ENCODE results near the gene FAM227B.
"Not testable (repeated sequence)": the region's sequence is repeated elsewhere in the genome, so short reads cannot be mapped to it uniquely, and the experiment has no call there.

Gene FAM227B

DNA sequence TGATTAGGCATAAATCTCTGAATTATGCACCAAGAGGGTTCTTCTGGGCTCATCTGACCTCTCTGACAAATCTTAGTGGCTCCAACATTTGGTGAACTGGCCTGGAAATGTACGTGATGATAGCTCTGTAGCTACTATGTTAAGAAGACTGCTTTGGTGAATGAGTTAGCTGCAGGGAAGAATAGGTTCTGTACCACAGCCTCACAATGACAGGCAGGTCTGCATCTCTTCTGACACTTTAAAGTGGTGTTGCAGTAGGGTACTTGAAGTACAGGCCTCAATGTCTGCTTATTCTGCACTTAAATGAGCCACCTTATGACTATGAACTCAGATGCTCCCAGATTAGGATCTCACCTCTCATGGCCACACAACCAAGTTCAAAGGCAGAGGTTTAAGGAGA lies 190.6 kb downstream of the FAM227B start:
- H3K9me3 Mint-ChIP-seq: no peaks in the 10 kb centered on the region
- DNase-seq (ENCODE audit: low spot score): no peak
- peaks cover 32% of the 10 kb centered on the region for H3K27me3 Mint-ChIP-seq (ENCODE audit: low read depth)
- H3K4me3 Mint-ChIP-seq: no peak overlapping the region
- H3K36me3 Mint-ChIP-seq (ENCODE audit: low read depth): no peaks in the 10 kb centered on the region
- no peaks in the 10 kb centered on the region for H3K4me1 Mint-ChIP-seq (ENCODE audit: low read depth)
- no peak overlapping the region for H3K27ac Mint-ChIP-seq

DNA sequence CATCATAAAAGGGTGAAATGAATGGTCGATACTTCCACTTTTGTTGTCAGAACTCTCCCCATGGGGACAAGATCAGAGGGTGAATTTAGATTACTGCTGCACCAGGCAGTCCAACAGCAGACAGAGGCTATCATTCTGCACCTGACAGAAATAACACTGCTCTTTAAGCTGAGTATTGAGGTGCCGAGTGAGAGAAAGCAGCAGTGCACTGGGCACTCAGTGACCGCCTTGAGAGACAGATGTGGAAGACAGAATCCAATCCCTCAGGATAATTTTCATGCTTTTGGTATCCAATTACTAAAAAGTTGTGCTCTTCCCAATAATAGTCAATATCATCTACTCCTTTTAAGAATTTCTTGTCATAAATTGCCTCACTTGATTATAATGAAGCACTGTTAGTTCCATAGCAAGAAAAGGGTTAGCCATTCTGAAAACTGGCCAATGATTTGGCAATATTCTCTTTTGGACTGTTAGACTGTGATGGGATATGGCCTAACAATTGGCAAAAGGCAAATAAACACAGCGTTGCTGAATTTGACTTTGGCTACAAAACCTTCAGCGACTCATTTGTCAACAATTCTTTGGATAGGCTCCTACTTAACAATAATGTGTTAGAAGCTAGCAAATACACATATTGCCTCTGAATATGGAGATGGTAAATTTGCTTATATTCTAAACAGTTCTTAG lies 192.1 kb downstream of the FAM227B start:
- DNase-seq (ENCODE audit: low spot score): no peak
- H3K4me1 Mint-ChIP-seq (ENCODE audit: low read depth): no peaks in the 10 kb centered on the region
- no peak overlapping the region for H3K27ac Mint-ChIP-seq
- no peak overlapping the region for H3K4me3 Mint-ChIP-seq
- no peaks in the 10 kb centered on the region for H3K36me3 Mint-ChIP-seq (ENCODE audit: low read depth)
- H3K9me3 Mint-ChIP-seq: no peaks in the 10 kb centered on the region
- peaks cover 25% of the 10 kb centered on the region for H3K27me3 Mint-ChIP-seq (ENCODE audit: low read depth)

DNA sequence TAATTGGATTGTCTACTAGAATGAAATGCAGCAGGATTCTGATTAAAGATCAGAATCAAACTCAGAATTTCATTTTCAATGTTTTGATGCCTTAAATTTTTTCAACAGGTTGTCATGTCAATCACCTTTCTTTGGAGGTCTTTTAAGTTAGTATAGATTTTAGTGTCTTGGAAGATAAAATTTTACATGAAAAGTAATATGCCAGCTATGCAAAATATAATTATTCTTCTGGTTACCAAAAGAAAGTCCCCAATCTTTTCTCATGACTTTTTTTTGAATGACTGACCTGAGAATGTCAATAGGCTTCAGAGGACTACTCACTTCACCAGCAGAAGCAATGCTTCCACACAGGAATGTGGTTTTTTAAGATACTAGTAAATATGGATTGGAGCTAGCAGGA lies 193.2 kb downstream of the FAM227B start:
- no peaks in the 10 kb centered on the region for H3K9me3 Mint-ChIP-seq
- no peaks in the 10 kb centered on the region for H3K4me1 Mint-ChIP-seq (ENCODE audit: low read depth)
- no peaks in the 10 kb centered on the region for H3K36me3 Mint-ChIP-seq (ENCODE audit: low read depth)
- no peak overlapping the region for H3K4me3 Mint-ChIP-seq
- peaks cover 25% of the 10 kb centered on the region for H3K27me3 Mint-ChIP-seq (ENCODE audit: low read depth)
- no peak overlapping the region for H3K27ac Mint-ChIP-seq
- no peak for DNase-seq (ENCODE audit: low spot score)

DNA sequence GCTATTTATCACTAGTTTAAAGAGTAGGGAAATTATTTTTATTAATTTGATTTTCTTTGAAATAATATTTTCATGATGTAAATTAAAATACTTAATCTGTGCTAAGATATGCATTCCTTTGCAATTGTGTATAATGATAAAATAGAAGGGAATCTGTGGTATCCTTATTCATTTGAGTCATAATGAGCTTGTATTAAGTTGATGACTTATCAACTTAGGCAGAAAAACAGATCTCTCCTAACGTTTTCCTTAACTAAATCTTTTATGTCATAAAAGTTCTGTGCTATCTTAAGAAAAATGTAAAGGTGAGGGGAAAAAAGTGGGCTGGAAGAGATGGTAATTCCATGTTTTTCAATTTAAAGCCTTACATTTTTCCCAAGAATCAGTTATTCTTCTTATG lies 195.7 kb downstream of the FAM227B start:
- DNase-seq (ENCODE audit: low spot score): no peak
- peaks cover 4% of the 10 kb centered on the region for H3K4me1 Mint-ChIP-seq (ENCODE audit: low read depth)
- H3K27ac Mint-ChIP-seq: no peak overlapping the region
- peaks cover 13% of the 10 kb centered on the region for H3K27me3 Mint-ChIP-seq (ENCODE audit: low read depth)
- no peaks in the 10 kb centered on the region for H3K36me3 Mint-ChIP-seq (ENCODE audit: low read depth)
- no peak overlapping the region for H3K4me3 Mint-ChIP-seq
- H3K9me3 Mint-ChIP-seq: no peaks in the 10 kb centered on the region

DNA sequence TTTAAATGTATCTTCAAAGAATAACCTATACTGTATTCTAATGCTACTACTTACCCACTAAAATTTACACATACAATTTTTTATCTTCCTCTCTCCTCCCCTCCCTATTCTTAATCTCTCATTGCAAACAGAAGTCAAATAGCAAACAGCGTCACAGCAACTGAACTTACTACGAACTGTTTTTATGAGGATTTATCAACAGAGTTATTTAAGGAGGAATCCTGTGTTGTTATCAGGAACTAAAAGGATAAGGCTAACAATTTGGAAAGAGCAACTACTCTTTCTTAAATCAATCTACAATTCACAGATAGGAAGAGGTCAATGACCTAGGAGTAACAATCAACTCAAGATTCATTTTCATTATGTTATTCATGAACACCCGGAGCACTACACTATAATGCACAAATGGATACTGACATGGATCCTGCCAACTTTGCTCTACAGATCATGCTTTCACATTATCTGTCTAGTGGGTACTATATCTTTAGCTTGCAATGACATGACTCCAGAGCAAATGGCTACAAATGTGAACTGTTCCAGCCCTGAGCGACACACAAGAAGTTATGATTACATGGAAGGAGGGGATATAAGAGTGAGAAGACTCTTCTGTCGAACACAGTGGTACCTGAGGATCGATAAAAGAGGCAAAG lies 196.6 kb downstream of the FAM227B start:
- no peak for DNase-seq (ENCODE audit: low spot score)
- Mint-ChIP-seq H3K36me3 (ENCODE audit: low read depth) (no peaks in the 10 kb centered on the region), H3K4me3 (no peak overlapping the region), H3K9me3 (no peaks in the 10 kb centered on the region), H3K27ac (no peak overlapping the region), H3K27me3 (ENCODE audit: low read depth) (peaks cover 12% of the 10 kb centered on the region), H3K4me1 (ENCODE audit: low read depth) (peaks cover 4% of the 10 kb centered on the region)

DNA sequence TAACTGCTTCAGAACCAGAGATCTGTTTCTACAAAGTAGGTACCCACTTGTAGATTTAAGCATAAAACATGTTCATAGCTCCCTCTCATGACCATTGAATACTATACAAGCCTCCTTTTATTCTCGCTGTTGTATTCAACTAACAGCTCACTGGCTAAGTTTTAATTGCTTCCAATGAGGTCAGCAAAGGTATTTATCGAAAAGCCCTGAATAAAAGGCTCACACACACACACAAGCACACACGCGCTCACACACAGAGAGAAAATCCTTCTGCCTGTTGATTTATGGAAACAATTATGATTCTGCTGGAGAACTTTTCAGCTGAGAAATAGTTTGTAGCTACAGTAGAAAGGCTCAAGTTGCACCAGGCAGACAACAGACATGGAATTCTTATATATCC lies 197.6 kb downstream of the FAM227B start, which contains the start of gene FGF7:
TSS of gene FGF7 (plus strand) at position 222 of the 400 bp plus-strand sequence. CDS start 1,056 bp downstream, outside the sequence.
- Mint-ChIP-seq H3K4me3 (peak within 1 kb of the TSS; percentile 2), H3K9me3 (no peaks in the 10 kb centered on the region), H3K27ac (no peak within 1 kb of the TSS), H3K36me3 (ENCODE audit: low read depth) (no peaks in the 10 kb centered on the region), H3K4me1 (ENCODE audit: low read depth) (peaks cover 4% of the 10 kb centered on the region), H3K27me3 (ENCODE audit: low read depth) (peaks cover 10% of the 10 kb centered on the region)
- no peak for DNase-seq (ENCODE audit: low spot score)

DNA sequence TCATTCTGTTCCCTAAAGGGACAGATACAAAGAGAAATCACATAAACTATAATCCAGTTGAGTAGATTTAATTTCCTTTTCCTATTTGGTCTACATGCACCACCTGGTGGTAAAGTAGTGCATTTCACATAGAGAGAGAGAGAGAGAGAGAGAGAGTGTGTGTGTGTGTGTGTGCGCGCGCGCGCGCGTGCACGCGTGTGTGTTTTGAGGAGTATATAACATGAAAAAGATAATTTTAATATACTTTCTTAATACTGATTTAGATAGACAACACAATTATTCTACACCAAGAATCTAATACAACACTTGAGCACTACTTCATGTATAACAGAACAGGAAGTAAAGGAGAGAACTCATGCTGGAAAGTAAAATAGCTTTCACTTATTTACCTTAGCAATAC lies 198.6 kb downstream of the FAM227B start:
- H3K27me3 Mint-ChIP-seq (ENCODE audit: low read depth): peaks cover 15% of the 10 kb centered on the region
- H3K9me3 Mint-ChIP-seq: no peaks in the 10 kb centered on the region
- H3K27ac Mint-ChIP-seq: peak overlapping the region; percentile 19
- no peaks in the 10 kb centered on the region for H3K36me3 Mint-ChIP-seq (ENCODE audit: low read depth)
- H3K4me1 Mint-ChIP-seq (ENCODE audit: low read depth): peaks cover 4% of the 10 kb centered on the region
- DNase-seq (ENCODE audit: low spot score): no peak
- H3K4me3 Mint-ChIP-seq: peak overlapping the region; percentile 2

DNA sequence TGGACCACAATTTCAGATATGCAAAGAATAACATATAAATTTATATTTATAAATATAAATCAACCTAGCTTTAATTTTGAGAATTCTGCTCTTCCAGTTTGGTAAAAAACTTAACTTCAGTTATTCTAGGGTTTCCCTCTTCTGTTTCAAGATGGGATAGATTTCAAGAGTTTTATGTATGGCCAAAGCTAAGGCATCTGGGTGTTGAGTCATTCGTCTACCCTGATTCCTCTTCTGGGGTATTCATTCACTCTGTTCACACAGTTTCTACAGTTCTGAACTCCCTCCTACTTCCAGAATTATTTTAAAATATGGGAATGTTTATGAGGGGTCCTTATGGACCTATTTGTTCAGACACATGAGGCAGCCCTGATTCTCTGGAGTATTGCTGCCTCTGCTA lies 201.8 kb downstream of the FAM227B start:
- Mint-ChIP-seq H3K27me3 (ENCODE audit: low read depth) (peaks cover 31% of the 10 kb centered on the region), H3K4me1 (ENCODE audit: low read depth) (peaks cover 4% of the 10 kb centered on the region), H3K27ac (no peak overlapping the region), H3K36me3 (ENCODE audit: low read depth) (no peaks in the 10 kb centered on the region), H3K4me3 (no peak overlapping the region), H3K9me3 (no peaks in the 10 kb centered on the region)
- DNase-seq (ENCODE audit: low spot score): no peak

DNA sequence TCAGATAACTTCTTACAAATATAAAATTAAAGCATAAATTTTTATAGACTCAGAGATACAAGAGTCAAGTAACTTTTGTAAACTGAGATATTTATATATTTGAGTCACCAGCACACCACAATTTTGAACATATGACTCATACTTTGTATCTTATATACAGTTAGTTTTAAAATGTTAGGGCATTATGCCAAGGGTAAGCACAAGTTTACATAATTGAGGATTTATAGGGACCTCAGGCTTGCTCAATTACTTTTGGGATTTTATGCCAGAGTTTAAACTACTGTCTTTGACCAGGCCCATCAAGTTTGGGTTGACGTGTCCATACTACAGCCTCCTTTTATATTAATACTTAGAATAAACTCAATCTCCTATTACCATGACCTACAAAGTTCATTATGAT lies 205.0 kb downstream of the FAM227B start:
- Mint-ChIP-seq H3K36me3 (ENCODE audit: low read depth) (no peaks in the 10 kb centered on the region), H3K4me1 (ENCODE audit: low read depth) (no peaks in the 10 kb centered on the region), H3K4me3 (no peak overlapping the region), H3K27ac (no peak overlapping the region), H3K27me3 (ENCODE audit: low read depth) (peaks cover 30% of the 10 kb centered on the region), H3K9me3 (no peaks in the 10 kb centered on the region)
- no peak for DNase-seq (ENCODE audit: low spot score)

DNA sequence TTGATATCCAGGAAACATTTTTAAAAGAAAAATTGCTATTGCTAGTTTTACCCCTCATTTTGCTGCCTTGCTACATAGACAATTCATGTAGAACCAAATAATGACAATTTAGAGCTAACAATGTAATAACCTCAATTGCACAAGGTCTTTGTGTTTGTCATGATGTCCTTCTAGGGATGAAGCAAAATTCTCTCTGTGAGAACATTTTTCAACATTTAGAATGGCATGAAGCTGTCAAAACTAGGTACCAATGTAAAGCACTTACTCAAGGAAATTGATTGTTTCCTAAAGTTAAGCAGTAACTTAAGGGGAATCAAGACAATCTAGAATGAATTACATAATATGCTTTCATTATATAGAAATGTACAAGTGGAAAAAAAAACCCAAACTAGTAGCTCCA lies 205.5 kb downstream of the FAM227B start:
- no peak overlapping the region for H3K4me3 Mint-ChIP-seq
- H3K4me1 Mint-ChIP-seq (ENCODE audit: low read depth): no peaks in the 10 kb centered on the region
- peaks cover 30% of the 10 kb centered on the region for H3K27me3 Mint-ChIP-seq (ENCODE audit: low read depth)
- no peaks in the 10 kb centered on the region for H3K9me3 Mint-ChIP-seq
- no peaks in the 10 kb centered on the region for H3K36me3 Mint-ChIP-seq (ENCODE audit: low read depth)
- H3K27ac Mint-ChIP-seq: no peak overlapping the region
- no peak for DNase-seq (ENCODE audit: low spot score)

DNA sequence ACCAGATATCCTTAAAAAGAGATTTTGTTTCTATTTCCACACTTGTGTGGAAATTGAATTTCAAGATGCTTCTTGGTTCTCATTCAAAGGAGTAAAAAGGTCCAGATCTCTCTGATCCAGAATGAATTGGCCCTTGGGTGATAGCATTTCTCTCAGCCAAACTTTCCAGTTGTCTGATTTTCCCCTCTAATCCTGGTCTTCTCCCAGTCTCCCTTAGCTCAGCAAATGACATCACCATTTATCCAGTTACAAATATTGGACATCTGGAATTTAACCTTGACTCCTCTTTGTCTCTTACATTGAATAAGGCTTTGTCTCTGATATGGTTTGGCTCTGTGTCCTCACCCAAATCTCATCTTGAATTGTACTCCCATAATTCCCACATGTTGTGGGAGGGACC lies 207.8 kb downstream of the FAM227B start:
- Mint-ChIP-seq H3K4me1 (ENCODE audit: low read depth) (no peaks in the 10 kb centered on the region), H3K27ac (no peak overlapping the region), H3K27me3 (ENCODE audit: low read depth) (peaks cover 30% of the 10 kb centered on the region), H3K36me3 (ENCODE audit: low read depth) (no peaks in the 10 kb centered on the region), H3K9me3 (no peaks in the 10 kb centered on the region), H3K4me3 (no peak overlapping the region)
- no peak for DNase-seq (ENCODE audit: low spot score)

DNA sequence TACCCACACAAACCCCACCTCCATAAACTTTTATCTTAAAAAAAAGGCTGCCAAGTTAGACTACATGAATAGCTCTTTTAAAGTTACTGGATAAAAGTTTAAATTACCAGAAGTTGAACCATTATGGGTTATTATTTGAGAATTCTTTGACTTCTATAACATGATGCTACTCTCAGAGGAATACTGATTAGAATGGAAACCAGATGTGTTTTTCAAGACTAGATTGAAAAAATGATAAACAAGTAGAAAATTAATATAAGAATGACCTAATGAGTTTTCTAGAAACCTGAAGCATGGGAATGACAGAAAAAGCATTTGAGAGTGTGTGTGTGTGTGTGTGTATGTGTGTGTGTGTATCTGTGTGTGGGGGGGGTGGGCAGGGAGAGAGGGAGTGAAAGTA lies 210.0 kb downstream of the FAM227B start:
- H3K9me3 Mint-ChIP-seq: no peaks in the 10 kb centered on the region
- no peaks in the 10 kb centered on the region for H3K36me3 Mint-ChIP-seq (ENCODE audit: low read depth)
- DNase-seq (ENCODE audit: low spot score): no peak
- H3K27me3 Mint-ChIP-seq (ENCODE audit: low read depth): peaks cover 17% of the 10 kb centered on the region
- no peak overlapping the region for H3K4me3 Mint-ChIP-seq
- no peaks in the 10 kb centered on the region for H3K4me1 Mint-ChIP-seq (ENCODE audit: low read depth)
- H3K27ac Mint-ChIP-seq: no peak overlapping the region

DNA sequence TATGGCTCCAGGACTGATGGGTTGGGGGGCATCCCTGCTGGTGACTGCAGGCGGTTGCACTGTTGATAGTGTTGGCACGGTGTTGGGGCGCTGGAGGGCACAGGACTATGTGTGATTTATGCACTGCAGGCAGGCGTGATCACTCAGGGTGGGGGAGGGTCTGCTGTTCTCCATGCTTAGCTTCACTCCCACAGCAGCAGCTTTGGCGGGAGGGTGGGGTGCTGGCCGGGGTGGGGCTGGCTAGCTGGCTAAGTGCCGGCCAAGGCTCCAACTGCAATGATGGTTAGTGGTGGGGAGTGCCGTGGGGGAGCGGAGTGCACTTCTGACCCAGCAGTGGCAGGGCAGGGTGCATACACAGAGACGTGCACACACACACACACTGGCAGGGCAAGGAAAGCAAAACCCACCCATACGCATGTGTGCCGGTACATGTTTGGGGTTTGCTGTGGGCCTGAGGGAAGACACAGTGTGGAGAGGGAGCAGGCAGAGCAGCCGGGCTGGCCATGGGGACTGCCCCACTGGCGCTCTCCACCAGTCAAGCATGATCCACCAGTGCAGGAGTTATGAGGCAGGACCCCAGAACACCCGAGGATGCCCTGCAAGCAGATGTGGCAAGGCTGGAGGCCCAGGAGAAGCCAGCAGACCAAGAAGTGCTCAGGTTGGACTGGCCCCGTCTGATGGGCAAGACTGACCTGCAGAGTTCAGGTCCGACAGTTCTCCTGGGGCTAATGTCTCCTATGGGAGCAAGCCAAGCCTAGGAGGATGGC lies 214.1 kb downstream of the FAM227B start:
- Mint-ChIP-seq H3K27ac (no peak overlapping the region), H3K4me1 (ENCODE audit: low read depth) (no peaks in the 10 kb centered on the region), H3K9me3 (peaks cover 4% of the 10 kb centered on the region), H3K27me3 (ENCODE audit: low read depth) (peaks cover 13% of the 10 kb centered on the region), H3K36me3 (ENCODE audit: low read depth) (no peaks in the 10 kb centered on the region), H3K4me3 (no peak overlapping the region)
- DNase-seq (ENCODE audit: low spot score): no peak

DNA sequence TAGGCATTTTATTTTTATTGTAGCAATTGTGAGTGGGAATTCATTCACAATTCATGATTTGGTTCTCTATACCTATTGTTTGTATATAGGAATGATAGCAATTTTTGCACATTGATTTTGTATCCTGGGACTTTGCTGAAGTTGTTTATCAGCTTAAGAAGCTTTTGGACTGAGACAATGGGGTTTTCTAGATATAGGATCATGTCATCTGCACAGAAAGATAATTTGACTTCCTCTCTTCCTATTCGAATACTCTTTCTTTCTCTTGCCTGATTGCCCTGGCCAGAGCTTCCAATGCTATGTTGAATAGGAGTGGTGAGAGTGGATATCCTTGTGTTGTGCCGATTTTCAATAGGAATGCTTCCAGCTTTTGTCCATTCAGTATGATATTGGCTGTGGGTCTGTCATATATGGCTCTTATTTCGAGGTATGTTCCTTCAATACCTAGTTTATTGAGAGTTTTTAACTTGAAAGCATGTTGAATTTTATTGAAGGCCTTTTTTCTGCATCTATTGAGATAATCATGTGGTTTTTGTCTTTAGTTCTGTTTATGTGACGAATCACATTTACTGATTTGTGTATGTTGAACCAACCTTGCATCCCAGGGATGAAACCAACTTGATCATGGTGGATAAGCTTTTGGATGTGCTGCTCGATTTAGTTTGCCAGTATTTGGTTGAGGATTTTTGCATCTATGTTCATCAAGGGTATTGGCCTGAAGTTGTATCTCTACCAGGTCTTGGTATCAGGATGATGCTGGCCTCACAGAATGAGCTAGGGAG lies 217.9 kb downstream of the FAM227B start:
- not testable (repeated sequence) for H3K4me1 Mint-ChIP-seq (ENCODE audit: low read depth)

More for the DNA sequence above, 217.9 kb downstream of the FAM227B start:
- H3K27me3 Mint-ChIP-seq (ENCODE audit: low read depth); DNase-seq (ENCODE audit: low spot score); H3K27ac Mint-ChIP-seq; H3K9me3 Mint-ChIP-seq; H3K4me3 Mint-ChIP-seq; H3K36me3 Mint-ChIP-seq (ENCODE audit: low read depth): not testable (repeated sequence)
